ENCODE measurements around the gene TCF7L2.

DNA sequence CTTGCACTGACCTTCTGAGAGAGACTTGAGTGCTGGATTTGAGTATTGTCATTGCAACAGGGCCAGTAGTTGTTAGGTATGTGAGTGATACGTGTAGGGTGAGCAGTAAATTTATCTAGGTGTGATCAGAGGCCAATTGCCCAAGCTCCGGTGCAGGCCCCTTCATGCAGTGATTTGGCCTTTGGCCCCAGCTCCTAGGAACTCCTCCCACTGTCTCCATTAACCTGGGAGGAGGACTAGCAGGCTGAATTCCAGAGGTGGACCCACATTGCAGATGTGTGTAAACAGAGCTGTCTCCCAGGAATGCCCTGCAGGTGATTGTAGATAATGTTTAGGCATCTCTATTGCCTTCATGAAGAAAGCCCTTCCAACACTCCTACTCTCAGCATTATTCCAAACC is 19.5 kb downstream of the TCF7L2 start:
- TF ChIP-seq GATA2 (IDR thresholded peaks at IDR 0.05; ENCODE audit: low read depth, low read length), result no peak
- no peak for TF ChIP-seq GATA3 (IDR thresholded peaks at IDR 0.05; ENCODE audit: low read depth, low read length)

Data from SH-SY5Y (cell line).